ENCODE data around the gene TAF3.
"Not testable (repeated sequence)": the region's sequence is repeated elsewhere in the genome, so short reads cannot be mapped to it uniquely, and the experiment has no call there.

TAF3 gene

DNA sequence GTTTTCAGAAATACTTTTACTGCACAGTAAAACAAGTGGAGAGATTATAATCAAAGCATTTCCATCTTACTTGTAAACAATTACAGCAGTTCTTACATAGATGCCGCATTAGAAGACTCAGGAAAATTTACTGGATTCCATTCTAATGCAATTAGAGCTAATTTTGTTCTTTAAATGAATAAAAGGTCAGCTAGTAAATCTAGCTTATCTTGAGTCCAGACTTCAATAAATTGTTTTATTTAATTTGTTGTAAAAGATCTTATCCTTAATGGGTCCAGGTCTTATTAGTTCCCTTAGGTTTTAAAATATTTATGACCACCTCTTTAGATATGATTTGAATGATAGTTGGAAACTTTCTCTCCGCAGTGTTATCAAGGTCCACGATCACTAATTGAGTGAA is 166.0 kb downstream of the TAF3 start:
- no peak for DNase-seq

- no peak for DNase-seq
Measured at GRCh38 chr10:7984896-7985295, 166.6 kb downstream of the TAF3 start.

- no peak for DNase-seq
Measured at GRCh38 chr10:7986851-7987250, 168.5 kb downstream of the TAF3 start.

- no peak for DNase-seq
Measured at GRCh38 chr10:7988989-7989388, 170.7 kb downstream of the TAF3 start.

DNA sequence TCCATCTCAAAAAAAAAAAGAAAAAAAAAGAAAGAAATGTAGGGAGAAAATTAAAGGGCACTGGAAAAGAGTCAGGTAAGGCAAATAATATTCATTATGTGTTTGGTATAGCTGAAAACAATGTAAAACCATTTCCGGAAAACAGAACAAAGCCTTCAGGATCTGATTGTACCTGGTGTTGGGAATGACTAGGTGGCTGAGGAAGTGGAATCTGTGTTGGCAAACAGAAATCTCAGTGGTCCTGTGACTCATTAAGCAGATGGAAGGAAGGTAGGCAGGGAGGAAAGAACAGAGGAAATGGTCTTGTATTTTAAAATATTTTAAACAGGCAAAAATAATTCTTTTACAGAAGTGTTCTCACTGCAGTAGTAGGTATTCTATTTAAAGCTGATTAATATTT is 180.5 kb downstream of the TAF3 start:
- no peak for DNase-seq

DNA sequence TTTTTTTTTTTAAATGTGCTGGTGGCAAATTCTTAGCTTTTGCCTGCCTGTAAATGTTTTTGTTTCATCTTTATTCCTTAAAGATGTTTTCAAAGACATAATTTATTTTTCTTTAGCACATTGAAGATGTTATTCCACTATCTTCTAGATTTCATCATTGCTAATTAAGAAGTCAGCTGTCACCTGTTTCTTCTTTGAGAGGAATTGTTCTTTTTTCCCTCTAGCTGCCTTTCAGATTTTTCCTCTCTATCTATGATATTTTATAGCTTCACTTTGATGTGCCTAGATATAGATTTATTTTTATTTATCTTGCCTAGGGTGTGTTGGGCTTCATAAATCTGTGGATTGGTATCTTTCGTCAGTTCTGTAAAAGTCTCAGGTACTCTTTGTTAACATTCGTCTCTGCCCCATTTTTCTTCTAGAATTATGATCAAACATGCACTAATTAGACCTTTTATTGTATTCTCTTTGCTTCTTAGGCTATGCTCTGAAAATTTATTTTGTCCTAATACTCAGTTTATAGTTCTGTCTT is 186.2 kb downstream of the TAF3 start:
- no peak for DNase-seq

GRCh38 chr10:8006274-8006999 is 188.1 kb downstream of the TAF3 start:
- no peak for DNase-seq

- no peak for DNase-seq
Measured at GRCh38 chr10:8009031-8009430, 190.7 kb downstream of the TAF3 start.

DNA sequence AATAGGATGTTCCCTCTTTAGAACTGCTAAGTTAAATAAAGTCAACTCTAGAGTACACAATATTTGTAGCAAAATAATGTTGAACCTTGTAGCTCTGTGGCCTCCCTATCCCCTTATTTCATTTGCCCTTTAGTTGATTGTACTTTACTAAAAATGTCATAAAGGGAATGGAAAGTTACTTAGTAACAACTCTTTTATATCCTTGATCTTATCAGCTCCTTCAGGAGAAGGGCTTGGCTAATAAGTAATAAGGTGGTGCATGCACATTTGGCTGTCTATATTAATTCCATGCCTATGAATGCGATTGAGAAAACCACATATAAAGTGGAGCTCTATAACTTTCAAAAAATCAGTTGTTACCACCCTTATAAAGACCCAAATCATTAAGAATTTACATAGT is 194.7 kb downstream of the TAF3 start:
- DNase-seq = no peak

DNA sequence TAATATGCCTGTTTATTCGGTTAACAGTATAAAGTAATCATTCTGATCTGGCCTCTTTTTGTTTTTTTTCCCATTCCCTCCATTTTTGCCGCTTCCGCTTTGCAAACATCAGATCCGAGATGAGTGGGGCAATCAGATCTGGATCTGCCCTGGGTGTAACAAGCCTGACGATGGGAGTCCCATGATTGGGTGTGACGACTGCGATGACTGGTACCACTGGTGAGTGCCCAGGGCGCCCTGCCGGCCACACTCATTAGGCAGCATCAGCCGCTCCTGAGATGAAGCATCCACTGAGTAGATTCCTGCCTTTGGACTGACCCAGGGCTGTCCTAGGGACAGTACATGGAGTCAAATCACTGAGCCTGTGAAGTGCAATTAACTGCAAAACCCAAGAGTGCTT is 195.3 kb downstream of the TAF3 start:
- no peak for DNase-seq

DNA sequence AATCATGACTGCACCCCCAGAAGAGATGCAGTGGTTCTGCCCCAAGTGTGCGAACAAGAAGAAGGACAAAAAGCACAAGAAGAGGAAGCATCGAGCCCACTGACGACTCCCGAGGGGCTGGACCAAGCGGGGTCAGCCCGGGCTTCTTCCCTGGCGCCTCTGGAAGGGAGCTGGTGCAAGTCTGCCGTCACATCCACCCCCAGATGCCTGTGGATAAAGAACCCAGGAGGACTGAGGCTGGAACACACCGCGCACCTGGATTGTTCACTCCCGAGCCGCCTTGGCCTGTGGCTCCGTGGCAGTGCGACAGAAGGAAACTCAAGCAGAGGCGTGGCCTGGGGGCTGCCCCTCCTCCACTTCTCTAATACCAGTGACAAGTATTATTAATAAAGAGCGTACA is 196.3 kb downstream of the TAF3 start:
- no peak for DNase-seq

GRCh38 chr10:8017277-8017676 is 199.0 kb downstream of the TAF3 start:
- no peak for DNase-seq

GRCh38 chr10:8023321-8023720 is 205.0 kb downstream of the TAF3 start:
- DNase-seq = no peak

GRCh38 chr10:8023851-8024250 is 205.5 kb downstream of the TAF3 start:
- no peak for DNase-seq

DNA sequence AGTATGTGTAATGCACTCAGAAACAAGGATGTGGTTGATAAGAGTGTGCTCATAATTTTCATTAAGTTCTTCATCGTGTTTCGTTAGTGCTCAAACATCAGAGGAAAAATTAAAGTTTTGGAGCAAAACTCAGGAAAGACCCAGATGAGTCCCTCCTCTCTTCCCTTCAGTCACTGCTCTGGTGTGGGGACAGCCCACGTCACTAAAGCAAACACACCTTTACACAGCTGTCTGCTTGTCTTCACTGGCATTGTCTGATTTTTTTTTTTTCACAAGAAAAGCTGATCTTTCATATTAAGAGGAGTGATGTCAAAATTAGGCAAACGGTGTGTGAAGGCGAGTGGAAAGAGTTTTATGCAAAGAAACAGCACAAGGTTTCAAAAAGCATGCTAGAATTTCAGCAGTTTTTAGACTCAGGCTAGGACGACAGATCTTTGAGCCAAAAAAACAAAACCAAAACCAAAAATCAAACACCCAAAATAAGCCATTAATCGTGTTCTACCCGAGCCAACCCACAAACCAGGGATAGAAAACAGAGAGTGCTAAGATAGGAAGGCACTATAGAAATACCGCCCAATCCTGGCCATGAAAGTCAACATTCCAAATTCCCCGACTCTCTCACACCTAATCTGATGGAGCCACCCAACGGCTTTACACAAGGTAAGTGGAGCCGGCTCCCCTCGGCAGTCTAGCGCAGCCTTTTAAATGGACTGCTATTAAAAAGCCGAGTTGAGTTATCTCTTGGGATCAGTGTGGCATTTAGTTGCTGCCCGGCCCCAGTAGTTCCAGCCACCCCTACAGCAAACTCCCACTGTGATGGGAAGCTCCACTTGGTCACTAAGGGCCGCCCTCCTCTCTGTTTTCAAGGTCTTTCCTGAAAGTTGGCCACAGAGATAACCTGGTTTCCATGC is 208.3 kb downstream of the TAF3 start:
- DNase-seq = no peak

GRCh38 chr10:8031211-8031610 is 212.9 kb downstream of the TAF3 start:
- DNase-seq = not testable (repeated sequence)

- DNase-seq = no peak
Measured at GRCh38 chr10:8032558-8032957, 214.3 kb downstream of the TAF3 start.

DNA sequence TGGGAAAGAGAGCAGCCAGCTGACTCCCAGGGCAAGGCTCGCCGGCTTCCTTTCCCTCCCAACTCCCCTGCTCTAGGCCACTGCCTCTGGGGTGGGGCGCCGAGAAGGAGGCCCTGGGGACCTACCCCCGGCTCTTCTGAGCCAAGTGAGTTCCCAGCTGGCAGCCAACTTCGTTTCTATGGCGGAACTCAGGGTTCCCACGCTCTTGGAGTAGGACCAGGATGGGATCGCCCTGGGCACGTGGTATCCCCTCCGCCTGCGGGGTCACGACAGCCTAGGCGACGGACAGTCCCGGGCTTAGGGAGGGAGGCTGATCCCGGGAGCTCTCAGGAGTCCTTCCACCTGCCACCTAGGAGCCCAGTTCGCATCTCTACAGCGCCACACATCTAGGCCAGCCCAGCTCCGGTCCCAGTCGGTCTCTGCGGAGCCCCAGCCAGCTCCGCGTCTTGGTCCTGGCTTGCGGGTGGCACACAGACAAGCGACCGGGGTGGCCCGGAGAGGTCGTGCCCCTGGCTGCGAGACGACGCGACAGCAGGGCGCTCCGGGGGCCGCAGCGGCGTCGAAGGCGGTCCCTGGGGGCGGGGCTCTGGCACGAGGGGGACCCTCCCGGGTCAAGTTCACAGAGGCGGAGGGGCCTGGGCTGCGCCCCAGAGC is 215.6 kb downstream of the TAF3 start:
- no peak for DNase-seq

DNA sequence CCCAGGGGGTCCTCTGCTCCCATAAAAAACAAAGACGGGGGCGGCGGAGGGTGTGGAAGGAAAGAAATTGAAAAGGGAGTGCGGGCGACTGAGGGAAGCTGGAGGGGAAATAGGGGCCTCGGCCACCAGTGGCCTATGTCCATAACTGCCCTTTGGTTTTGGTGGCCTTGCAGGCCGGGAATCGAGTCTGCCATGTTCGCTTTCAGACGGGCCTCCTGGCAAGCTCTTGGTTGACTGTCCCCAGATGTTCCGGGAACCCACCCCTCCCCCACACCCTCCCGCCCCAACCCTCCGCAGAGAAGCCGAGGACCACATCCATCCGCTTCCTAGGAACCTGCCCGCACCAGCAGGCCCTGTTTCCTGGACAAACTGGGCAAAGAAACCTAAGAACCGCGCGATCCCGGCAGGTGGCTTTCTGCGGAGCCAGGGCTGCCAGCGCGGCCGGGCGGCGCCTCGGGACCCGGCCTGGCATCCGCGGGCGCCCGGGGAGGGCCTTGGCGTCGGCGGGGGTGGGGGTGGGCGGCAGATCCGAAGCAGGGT is 216.2 kb downstream of the TAF3 start:
- peak; percentile 6 for DNase-seq

DNA sequence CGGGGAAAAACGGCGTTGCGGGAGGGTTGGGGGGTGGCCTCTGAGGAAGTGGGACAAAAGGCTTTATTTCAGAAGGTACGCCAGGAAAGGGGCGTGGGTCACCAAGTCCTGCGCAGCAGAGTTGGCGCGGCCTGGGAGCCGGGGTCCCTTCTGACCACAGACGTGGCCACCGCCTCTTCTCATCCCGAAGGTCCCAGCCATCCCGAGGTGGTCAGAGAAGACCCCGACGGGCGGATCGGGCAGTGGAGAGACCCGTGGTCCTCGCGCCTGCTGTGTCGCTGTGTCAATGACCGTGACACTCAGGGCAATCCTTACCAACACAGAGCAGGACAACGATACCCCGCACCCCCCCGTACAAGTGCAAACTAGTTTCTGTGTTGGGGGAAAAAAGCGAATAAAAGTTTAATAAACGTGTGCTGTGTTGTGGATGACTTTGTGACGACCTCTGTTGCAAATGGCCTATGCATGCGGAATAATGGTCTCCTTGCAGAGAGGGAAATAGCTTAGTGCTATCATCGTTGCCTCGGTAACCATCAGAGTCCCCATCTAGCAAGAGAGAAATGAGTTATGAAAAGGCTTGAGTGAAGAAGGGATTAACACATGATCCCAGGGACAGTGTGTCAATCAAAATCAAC is 216.8 kb downstream of the TAF3 start:
- peak; percentile 25 for DNase-seq

- no peak for DNase-seq
Measured at GRCh38 chr10:8035641-8036470, 217.6 kb downstream of the TAF3 start.

All from CD4-positive, alpha-beta T cell treated with Interleukin-10 for 1 hour (primary cell).